ENCODE data around the gene PFKFB3. TPM values are rescaled to one million over a fixed set of nuclear protein-coding genes. Genes with fewer than 3 reads are reported as not detected.
A peak's percentile ranks its signal among the peaks of the same experiment; 100 is the strongest.

Gene PFKFB3
- total and polyA plus RNA-seq, 9 of the 15 experiments (the other 6 are each of a cell fraction or from before 2014, with no cell fraction given): 0.46 to 21.6 (median 7.8) TPM

DNA sequence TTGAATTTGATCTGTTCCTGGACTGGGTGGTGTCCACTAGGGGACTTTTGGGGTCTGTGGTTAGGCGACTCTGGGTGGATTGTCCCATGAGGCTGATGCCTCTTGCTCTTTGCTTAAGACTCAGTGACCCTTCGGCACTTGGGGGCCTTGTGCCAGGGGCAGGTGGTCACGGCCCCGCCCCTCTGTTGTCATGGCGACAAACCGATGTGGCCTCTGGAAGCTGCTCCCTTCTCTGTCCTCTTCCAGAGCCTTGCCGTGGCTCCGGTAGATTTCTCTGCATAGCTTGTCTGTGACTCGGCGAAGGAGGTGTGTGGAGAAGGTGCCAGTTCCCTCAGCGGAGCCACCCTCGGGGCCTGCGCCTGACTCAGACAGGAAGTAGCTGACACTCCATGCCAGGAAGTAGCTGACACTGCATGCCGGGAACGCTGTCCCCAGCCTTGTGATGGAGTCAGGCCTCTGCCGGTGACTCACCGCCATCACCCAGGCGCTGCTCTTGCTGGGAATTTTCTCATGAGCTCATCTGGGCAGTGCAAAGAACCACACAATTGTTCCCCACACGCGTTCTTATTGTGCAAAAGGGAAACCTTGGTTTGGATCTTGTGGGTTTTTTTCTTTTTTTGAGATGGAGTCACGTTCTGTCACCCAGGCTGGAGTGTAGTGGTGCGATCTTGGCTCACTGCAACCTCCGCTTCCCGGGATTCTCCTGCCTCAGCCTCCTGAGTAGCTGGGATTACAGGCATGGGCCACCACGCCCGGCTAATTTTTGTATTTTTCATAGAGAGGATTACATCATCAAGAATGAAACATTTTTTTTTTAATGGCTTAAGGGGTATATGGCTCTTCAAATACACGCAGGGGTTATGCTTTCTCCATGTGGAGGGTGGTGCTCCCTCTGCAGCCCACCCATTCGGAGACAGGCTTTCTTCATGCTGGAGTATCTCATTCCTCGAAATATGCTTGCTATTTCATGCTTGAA lies 72.6 kb downstream of the PFKFB3 start (continued):
- no peak for TF ChIP-seq SNRNP70 (optimal IDR thresholded peaks at IDR 0.05; ENCODE audit: low read depth, low read length)
- TF ChIP-seq BACH1 (tag; IDR thresholded peaks at IDR 0.05): no peak
- TF ChIP-seq TFAM (CRISPR knock-in tag; conservative IDR thresholded peaks at IDR 0.05): no peak
- no peak for TF ChIP-seq ZNF561 (CRISPR knock-in tag; conservative IDR thresholded peaks at IDR 0.05)
- TF ChIP-seq HCFC1 (IDR thresholded peaks at IDR 0.05; ENCODE audit: low read depth, low read length): peak; percentile 32; the same call in 1 of the 2 replicates
- no peak for TF ChIP-seq HSF4 (CRISPR knock-in tag; IDR thresholded peaks at IDR 0.05; ENCODE audit: borderline replicate concordance)
- TF ChIP-seq C11orf30 (IDR thresholded peaks at IDR 0.05; ENCODE audit: low read depth): peak; percentile 66; the same call in 1 of the 2 replicates
- TF ChIP-seq, protein P1, sequence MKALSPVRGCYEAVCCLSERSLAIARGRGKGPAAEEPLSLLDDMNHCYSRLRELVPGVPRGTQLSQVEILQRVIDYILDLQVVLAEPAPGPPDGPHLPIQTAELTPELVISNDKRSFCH (CRISPR knock-in tag; IDR thresholded peaks at IDR 0.05): no peak
- TF ChIP-seq, protein P1 (tag; IDR thresholded peaks at IDR 0.05): 0 out of 2 replicates have a peak, but pooled peaks have one; percentile 26
- TF ChIP-seq, protein P2, sequence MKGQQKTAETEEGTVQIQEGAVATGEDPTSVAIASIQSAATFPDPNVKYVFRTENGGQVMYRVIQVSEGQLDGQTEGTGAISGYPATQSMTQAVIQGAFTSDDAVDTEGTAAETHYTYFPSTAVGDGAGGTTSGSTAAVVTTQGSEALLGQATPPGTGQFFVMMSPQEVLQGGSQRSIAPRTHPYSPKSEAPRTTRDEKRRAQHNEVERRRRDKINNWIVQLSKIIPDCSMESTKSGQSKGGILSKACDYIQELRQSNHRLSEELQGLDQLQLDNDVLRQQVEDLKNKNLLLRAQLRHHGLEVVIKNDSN (CRISPR knock-in tag; IDR thresholded peaks at IDR 0.05): no peak
- TF ChIP-seq, protein P3, sequence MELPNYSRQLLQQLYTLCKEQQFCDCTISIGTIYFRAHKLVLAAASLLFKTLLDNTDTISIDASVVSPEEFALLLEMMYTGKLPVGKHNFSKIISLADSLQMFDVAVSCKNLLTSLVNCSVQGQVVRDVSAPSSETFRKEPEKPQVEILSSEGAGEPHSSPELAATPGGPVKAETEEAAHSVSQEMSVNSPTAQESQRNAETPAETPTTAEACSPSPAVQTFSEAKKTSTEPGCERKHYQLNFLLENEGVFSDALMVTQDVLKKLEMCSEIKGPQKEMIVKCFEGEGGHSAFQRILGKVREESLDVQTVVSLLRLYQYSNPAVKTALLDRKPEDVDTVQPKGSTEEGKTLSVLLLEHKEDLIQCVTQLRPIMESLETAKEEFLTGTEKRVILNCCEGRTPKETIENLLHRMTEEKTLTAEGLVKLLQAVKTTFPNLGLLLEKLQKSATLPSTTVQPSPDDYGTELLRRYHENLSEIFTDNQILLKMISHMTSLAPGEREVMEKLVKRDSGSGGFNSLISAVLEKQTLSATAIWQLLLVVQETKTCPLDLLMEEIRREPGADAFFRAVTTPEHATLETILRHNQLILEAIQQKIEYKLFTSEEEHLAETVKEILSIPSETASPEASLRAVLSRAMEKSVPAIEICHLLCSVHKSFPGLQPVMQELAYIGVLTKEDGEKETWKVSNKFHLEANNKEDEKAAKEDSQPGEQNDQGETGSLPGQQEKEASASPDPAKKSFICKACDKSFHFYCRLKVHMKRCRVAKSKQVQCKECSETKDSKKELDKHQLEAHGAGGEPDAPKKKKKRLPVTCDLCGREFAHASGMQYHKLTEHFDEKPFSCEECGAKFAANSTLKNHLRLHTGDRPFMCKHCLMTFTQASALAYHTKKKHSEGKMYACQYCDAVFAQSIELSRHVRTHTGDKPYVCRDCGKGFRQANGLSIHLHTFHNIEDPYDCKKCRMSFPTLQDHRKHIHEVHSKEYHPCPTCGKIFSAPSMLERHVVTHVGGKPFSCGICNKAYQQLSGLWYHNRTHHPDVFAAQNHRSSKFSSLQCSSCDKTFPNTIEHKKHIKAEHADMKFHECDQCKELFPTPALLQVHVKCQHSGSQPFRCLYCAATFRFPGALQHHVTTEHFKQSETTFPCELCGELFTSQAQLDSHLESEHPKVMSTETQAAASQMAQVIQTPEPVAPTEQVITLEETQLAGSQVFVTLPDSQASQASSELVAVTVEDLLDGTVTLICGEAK (IDR thresholded peaks at IDR 0.05): peak; percentile 82
- TF ChIP-seq, protein P3 (CRISPR knock-in tag; IDR thresholded peaks at IDR 0.05): no peak
- TF ChIP-seq KLF1 (tag; IDR thresholded peaks at IDR 0.05): peak; percentile 51; the same call in 1 of the 2 replicates
- TF ChIP-seq, protein P4, sequence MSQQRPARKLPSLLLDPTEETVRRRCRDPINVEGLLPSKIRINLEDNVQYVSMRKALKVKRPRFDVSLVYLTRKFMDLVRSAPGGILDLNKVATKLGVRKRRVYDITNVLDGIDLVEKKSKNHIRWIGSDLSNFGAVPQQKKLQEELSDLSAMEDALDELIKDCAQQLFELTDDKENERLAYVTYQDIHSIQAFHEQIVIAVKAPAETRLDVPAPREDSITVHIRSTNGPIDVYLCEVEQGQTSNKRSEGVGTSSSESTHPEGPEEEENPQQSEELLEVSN (IDR thresholded peaks at IDR 0.05; ENCODE audit: borderline replicate concordance in 1 of 2, extremely low read depth in 1 of 2, insufficient read depth in 1 of 2, insufficient read length in 1 of 2, low read depth in 1 of 2, low read length in 1 of 2, poor library complexity in 1 of 2, severe bottlenecking in 1 of 2): peak in 1 of 2 experiments; percentile 19
